GM04504 (cell line): ENCODE measurements around the gene NEU1.
"Not testable (repeated sequence)": the region's sequence is repeated elsewhere in the genome, so short reads cannot be mapped to it uniquely, and the experiment has no call there.

Experiments used
- DNase-seq: peaks from one replicate; pipeline ENCODE4 v3.0.0-alpha.2; 2012; ENCODE audit warnings: low read depth

The NEU1 gene

DNA sequence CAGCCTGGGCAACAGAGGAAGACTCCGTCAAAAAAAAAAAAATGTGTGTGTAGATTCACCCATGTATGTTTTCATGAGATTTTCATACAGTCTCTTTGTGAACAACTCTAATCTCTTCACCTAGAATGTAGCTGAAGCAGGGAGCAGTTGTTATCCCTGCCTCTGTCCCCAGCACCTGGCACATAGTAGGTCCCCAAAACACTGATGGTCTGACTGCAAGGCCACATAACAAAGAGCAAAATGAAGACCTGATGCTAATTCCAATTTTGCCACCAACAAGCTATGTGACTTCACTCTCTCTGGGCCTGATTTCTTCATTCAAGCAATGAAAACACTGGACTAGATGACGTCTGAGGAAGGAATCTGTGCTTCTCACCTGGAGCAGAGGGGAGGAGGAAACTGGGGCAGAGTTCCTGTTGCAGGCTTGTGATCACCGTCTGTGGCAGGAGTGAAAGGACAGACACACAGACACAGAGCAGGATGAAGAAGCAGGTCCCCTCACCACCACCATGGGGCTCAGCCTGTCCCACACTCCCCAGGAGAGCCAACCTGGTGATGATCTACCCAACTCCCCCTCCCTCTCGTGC is 11.6 kb upstream of the NEU1 start:
- no peak for DNase-seq

GRCh38 chr6:31871046-31871659 is 8.5 kb upstream of the NEU1 start:
- no peak for DNase-seq

GRCh38 chr6:31870385-31870921 is 7.8 kb upstream of the NEU1 start:
- DNase-seq, result no peak

GRCh38 chr6:31869343-31869742 is 6.7 kb upstream of the NEU1 start:
- DNase-seq, result no peak

DNA sequence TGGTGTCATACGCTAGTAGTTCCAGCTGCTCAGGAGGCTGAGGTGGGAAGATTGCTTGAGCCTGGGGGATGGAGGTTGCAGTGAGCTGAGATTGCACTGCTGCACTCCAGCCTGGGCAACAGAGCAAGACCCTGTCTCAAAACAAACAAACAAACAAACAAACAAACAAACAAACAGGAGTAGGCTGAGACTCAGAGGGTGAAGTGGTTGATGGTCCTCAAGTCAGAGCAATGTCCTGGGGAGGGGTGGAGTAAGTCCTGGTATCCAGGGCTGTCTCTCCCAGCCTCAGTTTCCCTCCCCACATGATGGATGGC is 6.0 kb upstream of the NEU1 start:
- not testable (repeated sequence) for DNase-seq

DNA sequence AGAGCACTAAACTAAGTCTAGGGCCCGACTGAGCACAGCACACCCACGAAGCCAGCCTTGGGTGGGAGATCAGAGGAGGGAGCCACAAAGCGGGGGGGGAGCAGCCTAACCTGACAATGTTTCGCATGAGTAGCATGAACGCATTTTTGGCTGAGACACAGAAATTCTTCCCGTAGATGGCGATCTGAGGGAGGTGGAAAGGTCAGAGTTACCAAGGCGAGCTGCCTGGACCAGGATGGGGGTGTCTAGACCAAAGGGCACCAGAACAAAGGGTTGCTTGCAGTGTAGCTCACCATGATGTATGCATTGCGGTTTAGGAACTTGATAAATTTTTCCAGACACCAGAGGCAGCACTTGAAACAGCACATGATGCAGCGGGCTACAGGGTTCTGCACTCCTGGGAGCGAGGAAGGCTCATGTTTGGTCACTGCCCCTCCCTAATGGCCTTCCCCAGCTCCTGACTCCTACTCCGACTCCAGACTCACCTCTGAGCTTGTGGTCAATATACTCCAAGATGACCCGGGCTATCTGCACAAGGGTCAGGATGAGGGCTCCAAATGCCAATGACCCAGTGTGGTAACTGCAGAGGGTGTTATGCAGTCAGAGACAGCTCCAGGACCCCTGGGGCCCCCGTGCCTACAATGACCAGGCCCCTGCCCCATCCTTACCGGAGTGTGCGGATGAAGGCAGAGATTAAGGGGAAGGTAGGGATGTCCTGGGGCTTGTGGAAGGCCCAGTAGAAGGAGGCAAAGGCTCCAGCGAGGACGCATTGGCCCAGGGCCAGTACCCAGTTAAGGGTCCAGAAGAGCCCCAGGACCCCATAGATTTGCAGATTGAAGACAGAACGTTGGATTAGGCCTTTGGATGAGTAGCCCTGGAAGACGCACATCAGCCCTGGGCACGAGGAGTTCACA is 2.8 kb upstream of the NEU1 start:
- DNase-seq, result no peak

- no peak for DNase-seq
These were observed 2.2 kb upstream of the NEU1 start for GRCh38 chr6:31864818-31865204.

DNA sequence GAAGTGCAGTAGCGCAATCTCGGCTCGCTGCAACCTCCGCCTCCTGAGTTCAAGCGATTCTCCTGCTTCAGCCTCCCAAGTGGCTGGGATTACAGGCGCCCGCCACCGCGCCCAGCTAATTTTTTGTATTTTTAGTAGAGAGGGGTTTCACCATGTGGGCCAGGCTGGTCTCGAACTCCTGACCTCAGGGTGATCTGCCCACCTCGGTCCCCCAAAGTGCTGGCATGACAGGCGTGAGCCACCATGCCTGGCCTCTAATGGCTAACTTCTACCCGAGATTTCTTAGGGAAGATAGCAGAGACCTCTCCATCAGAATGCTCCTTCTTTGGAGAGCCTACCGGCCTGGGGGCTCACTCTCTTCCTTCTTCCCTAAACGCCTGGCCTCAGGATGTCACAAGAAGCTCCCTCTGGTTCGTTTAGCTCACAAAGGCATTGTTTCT is 1.5 kb upstream of the NEU1 start:
- DNase-seq, result not testable (repeated sequence)

GRCh38 chr6:31861919-31862343 is 690 bp downstream of the NEU1 start:
- DNase-seq, result no peak

GRCh38 chr6:31861150-31861549 is 1.5 kb downstream of the NEU1 start:
- no peak for DNase-seq

DNA sequence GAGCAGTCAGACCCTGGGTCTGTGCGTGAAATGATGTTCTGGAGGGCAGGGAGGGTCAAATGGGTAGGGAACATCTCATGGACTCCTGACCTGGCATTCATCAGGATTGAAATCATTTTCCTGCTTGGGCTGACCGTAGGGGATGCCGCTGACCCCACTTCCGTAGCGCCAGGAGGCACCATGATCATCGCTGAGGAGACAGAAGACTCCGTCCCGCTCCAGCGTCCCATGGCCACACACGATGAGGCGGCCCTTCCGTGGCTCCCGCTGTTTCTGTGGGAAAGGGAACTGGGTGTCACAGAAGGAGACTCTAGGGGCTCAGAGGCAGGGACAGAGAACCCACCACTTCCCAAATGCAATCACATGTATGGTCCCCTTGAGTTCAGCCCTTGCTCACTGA is 2.3 kb downstream of the NEU1 start:
- no peak for DNase-seq

GRCh38 chr6:31859923-31860322 is 2.7 kb downstream of the NEU1 start:
- no peak for DNase-seq

DNA sequence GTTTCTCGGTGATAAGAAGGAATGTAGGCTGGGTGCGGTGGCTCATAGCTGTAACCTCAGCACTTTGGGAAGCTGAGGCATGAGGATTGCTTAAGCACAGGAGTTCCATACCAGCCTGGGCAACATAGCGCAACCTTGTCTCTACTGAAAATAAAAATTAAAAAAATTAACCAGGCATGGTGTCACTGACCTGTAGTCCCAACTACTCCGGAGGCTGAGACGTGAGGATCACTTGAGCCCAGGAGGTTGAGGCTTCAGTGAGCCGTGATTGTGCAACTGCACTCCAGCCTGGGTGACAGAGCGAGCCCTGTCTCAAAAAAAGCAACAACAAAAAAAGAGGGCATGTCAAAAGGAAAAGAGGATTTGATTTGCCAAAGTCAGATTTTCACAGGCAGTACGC is 3.9 kb downstream of the NEU1 start:
- DNase-seq, result no peak

DNA sequence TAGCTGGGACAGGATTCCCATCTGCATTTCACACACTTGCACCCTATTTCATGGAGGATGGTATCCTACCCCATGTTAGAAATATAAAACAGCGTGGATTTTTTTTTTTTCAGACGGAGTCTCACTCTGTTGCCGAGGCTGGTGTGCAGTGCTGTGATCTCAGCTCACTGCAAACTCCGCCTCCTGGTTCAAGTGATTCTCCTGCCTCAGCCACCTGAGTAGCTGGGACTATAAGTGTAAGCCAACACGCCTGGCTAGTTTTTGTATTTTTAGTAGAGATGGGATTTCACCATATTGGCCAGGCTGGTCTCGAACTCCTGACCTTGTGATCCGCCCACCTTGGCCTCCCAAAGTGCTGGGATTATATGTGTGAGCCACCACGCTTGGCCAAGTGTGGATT is 4.8 kb downstream of the NEU1 start:
- not testable (repeated sequence) for DNase-seq

DNA sequence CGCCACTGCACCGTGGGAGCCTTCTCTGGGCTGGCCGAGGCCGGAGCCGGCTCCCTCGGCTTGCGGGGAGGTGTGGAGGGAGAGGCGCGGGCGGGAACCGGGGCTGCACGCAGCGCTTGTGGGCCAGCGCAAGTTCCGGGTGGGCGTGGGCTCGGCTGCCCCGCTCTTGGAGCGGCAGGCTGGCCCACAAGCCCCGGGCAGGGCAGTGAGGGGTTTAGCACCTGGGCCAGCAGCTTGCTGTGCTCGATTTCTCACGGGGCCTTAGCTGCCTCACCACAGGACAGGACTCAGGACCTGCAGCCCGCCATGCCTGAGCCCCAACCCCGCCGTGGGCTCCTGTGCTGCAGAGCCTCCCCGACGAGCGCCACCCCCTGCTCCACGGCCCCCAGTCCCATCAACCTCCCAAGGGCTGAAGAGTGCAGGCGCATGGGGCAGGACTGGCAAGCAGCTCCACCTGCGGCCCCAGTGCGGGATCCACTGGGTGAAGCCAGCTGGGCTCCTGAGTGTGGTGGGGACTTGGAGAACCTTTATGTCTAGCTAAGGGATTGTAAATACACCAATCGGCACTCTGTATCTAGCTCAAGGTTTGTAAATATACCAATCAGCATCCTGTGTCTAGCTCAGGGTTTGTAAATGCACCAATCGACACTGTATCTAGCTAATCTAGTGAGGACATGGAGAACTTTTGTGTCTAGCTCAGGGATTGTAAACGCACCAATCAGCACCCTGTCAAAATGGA is 10.5 kb downstream of the NEU1 start:
- DNase-seq, result not testable (repeated sequence)

DNA sequence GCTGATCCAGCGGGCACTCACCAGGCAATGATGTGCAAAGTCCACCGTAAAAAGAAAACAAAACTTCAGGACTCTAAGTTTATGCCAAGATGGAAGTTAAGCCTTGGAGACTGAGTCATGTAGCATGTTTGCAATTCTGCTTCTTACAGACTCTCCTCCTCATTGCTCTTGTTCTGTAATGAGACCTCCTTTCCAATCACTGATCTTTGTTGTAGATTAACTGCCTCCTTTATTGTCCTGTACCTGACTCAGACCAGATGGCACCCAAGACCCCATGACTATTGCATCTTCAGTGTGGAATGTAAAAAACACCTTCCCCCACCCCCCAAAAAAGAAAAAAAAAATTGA is 11.2 kb downstream of the NEU1 start:
- DNase-seq, result no peak

- DNase-seq, result no peak
These were observed 11.7 kb downstream of the NEU1 start for GRCh38 chr6:31850765-31851484.

- DNase-seq, result no peak
These were observed 15.2 kb downstream of the NEU1 start for GRCh38 chr6:31847276-31847978.

DNA sequence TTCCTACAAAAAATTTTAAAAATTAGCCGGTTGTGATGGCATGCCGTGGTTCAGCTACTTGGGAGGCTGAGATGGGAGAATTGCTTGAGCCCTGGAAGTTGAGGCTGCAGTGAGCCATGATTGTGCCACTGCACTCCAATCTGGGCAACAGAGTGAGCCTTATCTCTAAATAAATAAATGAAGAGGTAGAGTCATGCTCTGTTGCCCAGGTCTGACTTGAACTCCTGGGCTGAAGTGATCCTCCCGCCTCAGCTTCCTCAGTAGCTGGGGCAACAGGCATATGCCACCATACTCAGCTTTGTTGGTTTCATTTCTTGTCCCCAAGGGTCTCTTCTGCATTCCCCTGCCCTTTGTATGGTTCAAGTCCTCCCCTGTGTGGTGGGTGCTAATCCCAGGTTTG is 18.1 kb downstream of the NEU1 start:
- no peak for DNase-seq

- DNase-seq, result no peak
These were observed 20.6 kb downstream of the NEU1 start for GRCh38 chr6:31842053-31842452.

- not testable (repeated sequence) for DNase-seq
These were observed 22.9 kb downstream of the NEU1 start for GRCh38 chr6:31839779-31840126.
